Myocyte (in vitro differentiated cells): Measurements from ENCODE around the gene SDR39U1. TPM values are rescaled to one million over a fixed set of nuclear protein-coding genes. Genes with fewer than 3 reads are reported as not detected.

ENCODE experiments used
- DNase-seq: peaks from one replicate; pipeline ENCODE4 v3.0.0-alpha.2; 2012; ENCODE audit warnings: low read depth
- total RNA-seq: library from RNA; depleted of rRNA; stranded (reverse); fragments of >200 nt; gene quantifications from 2 replicates; pipeline ENCODE4 v1.2.3, GENCODE V29; 2014

The SDR39U1 gene
- total RNA-seq, 1 donor from 2014 or later, result 27.5 TPM

DNA sequence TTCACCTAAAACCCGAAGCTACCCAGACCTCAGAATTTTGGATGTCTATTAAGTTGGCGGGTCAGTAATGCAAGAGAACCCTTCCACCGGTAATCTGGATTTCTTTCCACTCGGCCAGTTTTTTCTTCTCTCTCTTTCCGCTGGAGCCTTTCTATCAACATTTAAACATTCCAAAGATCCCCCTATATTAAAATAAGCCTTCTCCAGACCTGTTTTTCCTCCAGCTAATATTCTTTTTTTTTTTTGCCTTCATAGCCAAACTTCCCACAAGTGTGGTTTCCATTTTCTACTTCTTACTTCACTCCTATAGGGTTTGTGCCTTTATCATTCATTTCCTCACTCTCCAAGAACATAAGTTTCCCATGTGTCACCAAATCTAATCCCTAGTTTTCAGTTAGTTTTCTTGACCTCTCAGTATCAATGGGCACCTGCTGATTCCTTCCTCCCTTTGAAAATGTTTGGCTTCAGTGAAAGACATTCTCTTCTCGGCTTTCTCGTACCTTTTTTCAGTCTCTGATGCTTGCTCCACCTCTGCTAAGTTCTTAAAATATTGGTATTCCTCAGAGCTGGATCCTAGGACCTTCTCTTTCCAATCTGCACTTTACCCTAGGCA is 583 bp upstream of the SDR39U1 start:
- DNase-seq, result peak; percentile 6

GRCh38 chr14:24441904-24442239 is 704 bp downstream of the SDR39U1 start:
- DNase-seq, result no peak

GRCh38 chr14:24441485-24441884 is 1.1 kb downstream of the SDR39U1 start:
- no peak for DNase-seq

- no peak for DNase-seq
Observed at GRCh38 chr14:24440606-24441399, 1.8 kb downstream of the SDR39U1 start.

DNA sequence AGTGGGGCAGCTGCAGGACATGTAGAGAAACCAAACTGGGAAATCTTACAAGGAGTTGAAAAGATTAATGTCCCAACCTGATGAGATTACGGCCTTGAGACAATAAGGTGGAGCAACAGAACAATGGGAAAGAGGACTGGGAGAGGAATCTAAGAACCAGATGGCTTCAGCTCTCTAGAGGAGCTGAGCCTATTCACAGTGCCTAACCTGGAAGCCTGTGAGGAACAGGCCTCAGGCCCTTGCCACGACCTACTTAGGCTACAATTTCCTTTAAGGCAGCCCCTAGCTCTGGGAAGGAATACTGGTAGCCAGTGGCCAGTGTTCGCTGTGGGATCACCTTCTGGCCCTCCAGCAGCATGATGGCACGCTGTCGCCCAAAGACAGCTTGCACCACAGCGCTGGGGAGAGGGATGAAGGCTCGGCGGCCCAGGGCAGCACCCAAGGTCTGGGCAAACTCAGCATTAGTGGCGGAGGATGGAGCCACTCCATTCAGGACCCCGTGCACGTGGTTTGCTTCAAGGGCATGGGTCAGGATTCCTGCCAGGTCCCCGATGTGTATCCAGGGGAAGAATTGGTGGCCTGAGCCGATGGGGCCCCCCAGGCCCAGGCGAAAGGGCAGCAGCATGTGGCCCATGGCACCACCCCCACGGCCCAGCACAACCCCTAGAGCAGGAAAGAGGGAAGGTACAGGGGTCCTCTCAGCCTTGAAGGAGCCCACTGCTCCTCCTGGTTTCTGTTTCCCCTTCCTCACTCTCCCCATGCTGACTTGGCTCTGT is 2.6 kb downstream of the SDR39U1 start:
- no peak for DNase-seq

GRCh38 chr14:24439257-24439656 is 3.3 kb downstream of the SDR39U1 start:
- no peak for DNase-seq

DNA sequence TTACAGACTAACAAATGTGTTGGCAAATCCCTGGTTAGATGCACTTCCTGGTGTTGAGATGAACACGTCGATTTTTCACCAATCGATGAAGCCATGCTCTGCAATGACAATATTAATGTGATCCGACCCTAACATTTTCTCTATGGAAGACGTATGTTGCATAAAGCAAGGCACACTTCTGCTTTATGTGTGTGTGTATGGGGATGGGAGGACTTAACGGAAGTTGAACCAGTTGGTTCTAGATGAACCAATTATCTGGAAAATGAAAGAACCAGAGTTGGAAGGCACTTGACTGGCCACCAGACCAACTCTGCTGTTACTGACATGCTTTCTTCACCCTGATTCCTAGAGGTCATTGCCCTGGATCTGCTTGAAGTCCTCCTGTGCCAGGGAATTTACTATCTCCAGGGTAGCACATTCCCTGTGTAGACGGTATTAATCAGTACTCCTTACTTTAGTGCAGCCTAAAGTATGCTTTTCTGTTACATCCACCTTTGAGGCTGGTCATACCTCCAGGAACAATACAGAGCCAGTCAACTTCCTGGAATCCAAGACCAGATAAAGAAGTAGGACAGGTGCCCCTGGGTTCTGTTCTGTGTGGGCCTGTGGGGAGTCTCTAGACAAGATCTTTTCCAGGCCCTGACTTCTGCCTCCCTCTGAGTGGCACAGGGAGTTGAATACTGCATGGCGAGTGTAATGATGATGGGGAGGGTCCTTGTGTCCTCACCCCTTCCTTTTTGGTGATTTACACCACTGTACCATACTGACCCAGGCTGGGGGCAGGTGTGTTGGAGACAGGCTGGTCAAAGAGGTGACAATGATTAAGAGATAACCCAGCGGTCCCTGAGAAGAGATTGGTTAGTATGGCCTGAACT is 4.1 kb downstream of the SDR39U1 start:
- no peak for DNase-seq

GRCh38 chr14:24437736-24438067 is 4.9 kb downstream of the SDR39U1 start:
- DNase-seq, result no peak

- no peak for DNase-seq
Observed at GRCh38 chr14:24437020-24437735, 5.4 kb downstream of the SDR39U1 start.

- peak; percentile 78 for DNase-seq
Observed at GRCh38 chr14:24436355-24437019, 6.1 kb downstream of the SDR39U1 start.

- DNase-seq, result no peak
Observed at GRCh38 chr14:24435998-24436354, 6.6 kb downstream of the SDR39U1 start.

- DNase-seq, result no peak
Observed at GRCh38 chr14:24435192-24435810, 7.3 kb downstream of the SDR39U1 start.

- DNase-seq, result no peak
Observed at GRCh38 chr14:24434676-24435075, 7.9 kb downstream of the SDR39U1 start.

DNA sequence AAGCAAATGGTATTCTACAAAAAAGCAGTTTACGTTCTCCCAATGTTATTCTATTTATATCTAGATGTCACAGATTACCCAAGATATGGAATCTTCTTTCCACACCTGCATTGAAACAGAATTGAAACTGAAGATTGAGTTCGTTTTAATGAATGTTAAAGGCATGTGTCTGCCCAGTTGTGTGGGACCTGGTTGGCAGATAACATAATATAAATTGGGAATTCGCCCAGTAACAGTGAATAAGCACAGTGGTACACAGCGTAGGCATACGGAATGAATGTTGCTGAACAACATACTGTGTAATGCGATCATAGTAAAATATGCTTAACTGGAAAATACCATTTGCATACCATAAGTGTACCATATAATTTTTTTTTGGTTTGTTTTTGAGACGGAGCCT is 8.5 kb downstream of the SDR39U1 start:
- no peak for DNase-seq

- no peak for DNase-seq
Observed at GRCh38 chr14:24432259-24433131, 10.1 kb downstream of the SDR39U1 start.

- peak; percentile 94 for DNase-seq
Observed at GRCh38 chr14:24431569-24432258, 10.9 kb downstream of the SDR39U1 start.

DNA sequence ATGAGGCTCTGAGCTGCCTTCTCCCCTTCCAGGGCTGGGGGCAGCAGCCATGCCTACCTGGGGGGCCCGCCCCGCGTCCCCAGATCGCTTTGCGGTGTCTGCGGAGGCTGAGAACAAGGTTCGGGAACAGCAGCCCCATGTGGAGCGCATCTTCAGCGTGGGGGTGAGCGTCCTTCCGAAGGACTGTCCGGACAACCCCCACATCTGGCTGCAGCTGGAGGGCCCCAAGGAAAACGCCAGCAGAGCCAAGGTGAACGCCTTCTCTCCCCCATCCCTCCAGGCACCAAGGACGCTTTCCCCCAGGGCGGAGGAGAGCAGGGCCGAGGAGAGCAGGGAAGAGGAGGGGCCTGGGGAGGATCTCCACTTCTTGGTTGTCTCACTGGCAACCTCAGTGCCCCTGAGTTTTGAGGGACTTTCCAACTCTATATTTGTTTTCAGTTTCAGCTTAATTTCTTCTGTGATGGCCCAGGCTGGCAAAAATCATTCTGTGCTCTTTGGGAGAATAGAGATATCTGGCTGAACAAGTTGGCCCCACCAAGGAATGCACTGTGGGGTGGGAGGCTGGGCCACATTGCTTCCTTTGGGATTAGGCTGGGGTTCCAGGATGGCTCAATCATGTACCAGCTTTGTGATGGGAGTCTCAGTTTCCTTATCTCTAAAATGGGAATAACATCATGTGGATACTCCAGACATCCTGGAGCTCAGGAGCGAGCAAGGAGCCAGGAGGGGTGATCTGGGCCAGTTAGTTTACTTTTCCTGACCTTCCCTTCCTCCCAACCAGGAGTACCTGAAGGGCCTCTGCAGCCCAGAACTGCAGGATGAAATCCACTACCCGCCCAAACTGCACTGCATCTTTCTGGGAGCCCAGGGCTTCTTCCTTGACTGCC is 11.7 kb downstream of the SDR39U1 start:
- peak; percentile 41 for DNase-seq
